HS-27A (cell line): Measurements from ENCODE around the gene TMEM95.

ENCODE experiments used
- DNase-seq: peaks from one replicate; pipeline ENCODE4 v3.0.0-alpha.2; 2012; ENCODE audit warnings: low read depth, missing footprints

TMEM95 gene

GRCh38 chr17:7379134-7379533 lies 24.2 kb downstream of the TMEM95 start:
- DNase-seq: no peak

DNA sequence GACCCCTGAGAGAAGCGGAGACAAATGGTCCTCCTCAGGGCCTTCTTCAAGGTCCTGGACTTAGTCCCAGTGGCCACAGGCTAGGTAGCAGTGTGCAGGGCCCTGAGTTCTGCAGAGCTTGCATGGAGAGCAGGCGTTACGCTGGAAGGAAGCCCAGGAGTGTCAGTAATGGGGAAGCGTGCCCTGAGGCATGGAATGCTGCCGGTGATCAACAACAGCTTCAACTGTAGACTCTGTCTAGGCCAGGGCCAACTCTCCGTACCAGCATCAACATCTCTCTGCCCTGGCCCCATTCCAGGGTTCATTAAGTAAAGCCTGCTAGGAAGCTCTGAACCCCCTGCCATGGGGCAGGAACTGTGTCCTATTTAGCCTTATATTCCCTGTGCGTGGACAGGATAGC lies 25.4 kb downstream of the TMEM95 start:
- no peak for DNase-seq

DNA sequence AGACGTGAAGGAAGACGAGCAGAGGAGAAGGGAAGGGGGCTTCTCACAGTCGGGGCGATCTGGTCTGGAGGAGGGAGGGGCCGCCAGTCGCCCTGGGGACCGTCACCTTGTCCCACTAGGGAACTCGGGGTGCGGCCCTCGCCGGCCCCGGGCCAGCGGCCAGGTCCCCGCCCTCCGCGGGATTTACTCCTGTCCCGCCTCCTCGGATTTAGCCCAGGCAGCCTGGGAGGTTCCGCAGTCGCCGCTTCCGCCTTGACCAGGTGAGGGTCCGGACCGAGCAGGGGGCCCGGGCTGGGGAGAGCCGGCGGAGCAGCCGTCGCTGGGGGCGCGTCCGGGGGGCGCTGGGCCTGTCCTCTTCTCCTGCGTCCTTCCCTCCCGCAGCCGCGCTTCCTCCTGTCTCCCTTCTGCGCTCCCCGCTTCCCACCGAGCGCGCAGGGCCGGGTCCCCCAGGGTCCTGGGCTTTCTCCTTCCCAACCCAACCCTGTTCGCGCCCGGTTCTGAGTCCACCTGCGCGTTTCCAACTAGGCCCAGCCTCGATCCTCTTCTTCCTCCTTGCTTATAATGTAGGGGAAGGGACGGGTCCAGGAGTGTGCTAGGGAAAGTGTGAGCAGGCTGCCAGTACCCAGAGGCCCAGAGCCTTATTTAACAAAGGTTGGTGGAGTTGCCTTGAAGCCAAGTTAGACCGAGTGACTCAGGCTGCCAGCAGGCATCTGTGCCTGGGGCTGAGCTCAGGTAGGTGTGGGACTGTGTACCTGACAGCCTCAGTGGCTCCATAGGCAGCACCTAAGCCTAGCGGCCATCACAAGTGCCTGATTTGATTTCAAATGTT lies 26.1 kb downstream of the TMEM95 start, which contains the start of gene TNK1:
Gene TNK1, plus strand, starts transcription at position 235 of the 829 bp plus-strand sequence. CDS start 1,838 bp downstream, outside the sequence.
- no peak for DNase-seq

- no peak for DNase-seq
Observed at GRCh38 chr17:7382901-7383300, 27.9 kb downstream of the TMEM95 start.

GRCh38 chr17:7383371-7383741 lies 28.4 kb downstream of the TMEM95 start:
- no peak for DNase-seq

DNA sequence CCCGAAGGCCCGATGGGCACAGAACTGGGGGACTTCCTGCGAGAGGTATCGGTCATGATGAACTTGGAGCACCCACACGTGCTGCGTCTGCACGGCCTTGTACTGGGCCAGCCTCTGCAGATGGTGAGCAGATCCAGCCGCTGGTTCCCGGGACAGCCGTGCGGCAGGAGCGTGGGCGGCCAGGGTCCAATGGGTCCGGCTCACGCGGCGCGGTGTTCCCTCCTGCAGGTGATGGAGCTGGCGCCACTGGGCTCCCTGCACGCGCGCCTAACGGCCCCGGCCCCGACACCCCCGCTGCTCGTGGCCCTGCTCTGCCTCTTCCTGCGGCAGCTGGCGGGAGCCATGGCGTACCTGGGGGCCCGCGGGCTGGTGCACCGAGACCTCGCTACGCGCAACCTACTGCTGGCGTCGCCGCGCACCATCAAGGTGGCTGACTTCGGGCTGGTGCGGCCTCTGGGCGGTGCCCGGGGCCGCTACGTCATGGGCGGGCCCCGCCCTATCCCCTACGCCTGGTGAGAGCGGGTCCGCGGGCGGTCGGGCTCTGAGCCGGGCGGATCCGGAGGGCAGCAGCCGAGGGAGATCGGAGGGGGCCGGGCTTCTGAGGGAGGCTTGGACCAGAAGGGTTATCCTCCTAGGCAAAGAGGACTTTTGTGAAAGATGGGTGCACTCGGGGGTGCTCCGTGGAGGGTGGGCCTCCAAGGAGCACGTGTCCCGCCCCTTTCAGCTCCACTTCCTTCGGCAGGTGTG lies 29.0 kb downstream of the TMEM95 start:
- DNase-seq: no peak

DNA sequence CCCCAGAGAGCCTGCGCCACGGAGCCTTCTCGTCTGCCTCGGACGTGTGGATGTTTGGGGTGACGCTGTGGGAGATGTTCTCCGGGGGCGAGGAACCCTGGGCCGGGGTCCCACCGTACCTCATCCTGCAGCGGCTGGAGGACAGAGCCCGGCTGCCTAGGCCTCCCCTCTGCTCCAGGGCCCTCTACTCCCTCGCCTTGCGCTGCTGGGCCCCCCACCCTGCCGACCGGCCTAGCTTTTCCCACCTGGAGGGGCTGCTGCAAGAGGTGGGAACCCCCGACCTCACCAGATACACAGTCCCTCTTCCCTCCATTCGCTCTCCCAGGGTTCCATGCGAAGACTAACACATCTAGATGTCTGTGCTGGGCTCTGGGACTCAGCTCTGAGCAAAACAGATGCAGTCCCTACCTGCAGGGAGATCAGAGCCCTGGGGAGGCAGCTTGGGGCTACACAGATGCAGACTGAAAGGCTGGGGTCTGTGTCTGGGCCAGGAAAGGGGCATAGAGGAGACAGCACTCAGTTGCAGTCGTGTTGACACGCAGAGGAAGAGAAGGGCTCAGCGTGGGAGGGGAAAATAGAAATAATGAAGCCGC lies 29.6 kb downstream of the TMEM95 start:
- DNase-seq: no peak

GRCh38 chr17:7388856-7389255 lies 33.9 kb downstream of the TMEM95 start:
- no peak for DNase-seq

- DNase-seq: no peak
Observed at GRCh38 chr17:7389924-7390910, 35.3 kb downstream of the TMEM95 start.

GRCh38 chr17:7391307-7391706 lies 36.4 kb downstream of the TMEM95 start:
- no peak for DNase-seq

GRCh38 chr17:7392696-7393612 lies 38.0 kb downstream of the TMEM95 start:
- no peak for DNase-seq

- DNase-seq: no peak
Observed at GRCh38 chr17:7393613-7394451, 38.9 kb downstream of the TMEM95 start.

GRCh38 chr17:7394452-7395191 lies 39.7 kb downstream of the TMEM95 start, which contains the start of gene PLSCR3:
TSS of gene PLSCR3 (minus strand) at chr17:7394525. CDS start at chr17:7394110, 415 bp downstream.
- peak; percentile 50 for DNase-seq

GRCh38 chr17:7396147-7396546 lies 41.2 kb downstream of the TMEM95 start:
- no peak for DNase-seq

DNA sequence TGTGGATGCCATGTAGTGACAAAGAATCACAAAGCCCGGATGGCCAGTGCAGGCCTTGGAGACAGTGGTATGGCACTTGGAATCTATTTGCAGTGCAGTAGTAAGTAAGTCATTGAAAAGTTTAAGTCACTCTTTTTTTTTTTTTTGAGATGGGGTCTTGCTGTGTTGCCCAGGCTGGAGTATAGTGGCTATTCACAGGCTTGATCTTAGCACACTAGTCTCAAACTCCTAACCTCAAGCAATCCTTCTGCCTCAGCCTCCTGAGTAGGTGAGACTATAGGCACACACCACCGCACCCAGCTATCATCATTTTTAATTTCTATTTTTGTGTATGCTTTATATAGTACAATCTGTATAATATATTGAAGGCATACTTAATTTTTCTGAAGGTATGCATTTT lies 43.7 kb downstream of the TMEM95 start:
- no peak for DNase-seq

DNA sequence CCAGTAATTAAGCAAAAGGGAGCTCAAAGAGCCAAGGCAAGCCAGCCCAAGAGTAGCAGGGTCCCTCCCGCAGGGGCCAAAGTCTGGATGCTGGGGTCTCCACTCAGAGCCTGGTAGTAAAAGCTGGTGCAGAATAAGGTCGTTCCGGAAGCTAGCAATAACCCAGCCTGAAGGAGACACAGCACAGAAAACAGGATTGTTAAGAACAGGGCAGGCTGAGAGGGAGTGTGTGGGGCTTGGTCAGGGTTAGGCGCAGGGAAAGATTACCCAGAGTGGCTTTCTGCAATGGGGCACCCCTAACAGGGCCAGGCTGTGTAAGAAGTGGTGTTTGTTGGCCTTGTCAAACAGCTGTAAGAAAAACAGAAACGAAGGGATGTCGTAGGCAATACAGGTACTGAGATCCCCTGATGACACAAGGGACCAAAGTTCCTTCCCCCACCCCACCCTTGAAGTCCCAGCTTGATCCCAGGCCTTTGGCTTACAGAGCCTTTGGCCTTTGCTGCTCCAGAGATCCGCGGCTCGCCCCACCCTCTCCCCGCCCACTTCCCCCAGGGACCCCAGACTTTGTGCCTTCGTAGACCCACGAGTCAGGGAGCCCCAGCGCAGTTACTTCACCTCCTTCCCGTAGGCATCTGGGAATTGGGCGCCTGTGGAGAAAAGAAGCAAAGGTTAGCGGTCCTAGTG lies 48.2 kb downstream of the TMEM95 start:
- no peak for DNase-seq

- no peak for DNase-seq
Observed at GRCh38 chr17:7403727-7403976, 48.7 kb downstream of the TMEM95 start.

GRCh38 chr17:7403977-7404736 lies 49.2 kb downstream of the TMEM95 start, which contains the start of gene TMEM256:
TSS of gene TMEM256 (minus strand) at chr17:7404097. CDS start at chr17:7404084, 13 bp downstream.
- peak; percentile 79 for DNase-seq
